GM23338 (cell line): ENCODE measurements around the gene EXOC4. TPM values are rescaled to one million over a fixed set of nuclear protein-coding genes. Genes with fewer than 3 reads are reported as not detected.

Experiments
- ATAC-seq: fragments of 200-7000 bp; cut with Tn5 transposase; 3 replicates; pipeline ENCODE4 v1.9.1; 2020
- DNase-seq: peaks from one replicate; pipeline ENCODE4 v3.0.0-alpha.2; 2015; ENCODE audit warnings: low spot score
- H2AFZ ChIP-seq: fragments of 200-600 bp; sonication (generic); 2 replicates; pipeline ENCODE4 v1.8.0; 2016; ENCODE audit warnings: antibody characterized with exemption, mild to moderate bottlenecking, moderate library complexity
- H3F3A ChIP-seq: fragments of 200-600 bp; sonication (generic); replicated peaks from 2 replicates; pipeline ENCODE4 v1.8.0; 2017; ENCODE audit warnings: antibody characterized with exemption, mixed run types, low read depth
- H3K27ac ChIP-seq: fragments of 200-600 bp; sonication (generic); 2 replicates; pipeline ENCODE4 v1.6.1; 2016; ENCODE audit warnings: low read depth
- H3K27me3 ChIP-seq: fragments of 200-600 bp; sonication (generic); 2 replicates; pipeline ENCODE4 v1.8.0; 2016; ENCODE audit warnings: mild to moderate bottlenecking, mixed run types, moderate library complexity; ENCODE audit not compliant: insufficient read depth
- H3K36me3 ChIP-seq: fragments of 200-600 bp; sonication (generic); 2 replicates; pipeline ENCODE4 v1.8.0; 2016; ENCODE audit warnings: mild to moderate bottlenecking; ENCODE audit not compliant: insufficient read depth
- H3K4me1 ChIP-seq: fragments of 200-600 bp; sonication (generic); 2 replicates; pipeline ENCODE4 v1.8.0; 2016; ENCODE audit warnings: mild to moderate bottlenecking, moderate library complexity; ENCODE audit not compliant: insufficient read depth
- H3K4me2 ChIP-seq: fragments of 200-600 bp; sonication (generic); 2 replicates; pipeline ENCODE4 v1.7.1; 2017; ENCODE audit warnings: mixed run types
- H3K4me3 ChIP-seq: fragments of 200-600 bp; sonication (generic); 2 replicates; pipeline ENCODE4 v1.6.1; 2016; ENCODE audit warnings: mixed run types
- H3K79me2 ChIP-seq: fragments of 200-600 bp; sonication (generic); replicated peaks from 2 replicates; pipeline ENCODE4 v1.8.0; 2017; ENCODE audit warnings: mild to moderate bottlenecking; ENCODE audit not compliant: insufficient read depth
- H3K9me2 ChIP-seq: fragments of 200-600 bp; sonication (generic); 2 replicates; pipeline ENCODE4 v1.8.0; 2017; ENCODE audit not compliant: insufficient read depth
- H4K20me1 ChIP-seq: fragments of 200-600 bp; sonication (generic); replicated peaks from 2 replicates; pipeline ENCODE4 v1.8.0; 2017; ENCODE audit warnings: mild to moderate bottlenecking; ENCODE audit not compliant: insufficient read depth
- H3K27ac Mint-ChIP-seq: 2 replicates; pipeline ENCODE4 v1.8.0; 2020; ENCODE audit warnings: inconsistent platforms, mild to moderate bottlenecking, moderate library complexity, mixed read lengths
- H3K27me3 Mint-ChIP-seq: 3 replicates; pipeline ENCODE4 v1.8.0; 2022; ENCODE audit warnings: low read depth, mild to moderate bottlenecking, moderate library complexity, mixed read lengths, inconsistent platforms; ENCODE audit not compliant: insufficient read depth, poor library complexity
- H3K36me3 Mint-ChIP-seq: 3 replicates; pipeline ENCODE4 v1.8.0; 2021; ENCODE audit warnings: low read depth, mild to moderate bottlenecking, inconsistent platforms, moderate library complexity, mixed read lengths
- H3K4me1 Mint-ChIP-seq: 3 replicates; pipeline ENCODE4 v1.8.0; 2020; ENCODE audit warnings: mild to moderate bottlenecking, inconsistent platforms, mixed read lengths
- H3K4me3 Mint-ChIP-seq: 3 replicates; pipeline ENCODE4 v1.8.0; 2021; ENCODE audit warnings: moderate library complexity, mild to moderate bottlenecking, inconsistent platforms, mixed read lengths
- H3K9me3 Mint-ChIP-seq: 3 replicates; pipeline ENCODE4 v1.8.0; 2020; ENCODE audit warnings: moderate library complexity, mild to moderate bottlenecking, inconsistent platforms, mixed read lengths
- CREB1 ChIP-seq: fragments of 250-450 bp; sonication (Bioruptor Pico); IDR thresholded peaks from 2 replicates; pipeline ENCODE4 v1.5.0; 2020; ENCODE audit warnings: low read depth, mild to moderate bottlenecking, moderate library complexity
- CTCF ChIP-seq, 2 experiments: fragments of 200-600 bp in 1 of 2; sonication (generic) in 1 of 2; conservative IDR thresholded peaks; 2 replicates each; pipeline versions ENCODE4 v1.5.1 to v1.6.1; 2016 to 2017; ENCODE audit warnings: antibody characterized with exemption in 2 of 2, low read depth in 2 of 2, mild to moderate bottlenecking in 2 of 2, moderate library complexity in 1 of 2
- ETS1 ChIP-seq: IDR thresholded peaks from 2 replicates; pipeline ENCODE4 v1.6.1; 2016; ENCODE audit warnings: antibody characterized with exemption
- EZH2 ChIP-seq: fragments of 200-600 bp; sonication (generic); IDR thresholded peaks from one replicate; pipeline ENCODE4 v1.8.0; 2017; ENCODE audit warnings: antibody characterized with exemption, mild to moderate bottlenecking, low read depth; ENCODE audit not compliant: unreplicated experiment
- EZH2phosphoT487 ChIP-seq: fragments of 200-600 bp; sonication (generic); IDR thresholded peaks from one replicate; pipeline ENCODE4 v1.8.1; 2018; ENCODE audit warnings: antibody characterized with exemption; ENCODE audit not compliant: unreplicated experiment
- JUNB ChIP-seq: IDR thresholded peaks from one replicate; pipeline ENCODE4 v1.6.1; 2016; ENCODE audit warnings: antibody characterized with exemption; ENCODE audit not compliant: unreplicated experiment
- NANOG ChIP-seq: IDR thresholded peaks from 2 replicates; pipeline ENCODE4 v1.6.1; 2016; ENCODE audit warnings: antibody characterized with exemption, borderline replicate concordance
- POLR2AphosphoS5 ChIP-seq: IDR thresholded peaks from 2 replicates; pipeline ENCODE4 v1.6.1; 2016; ENCODE audit warnings: antibody characterized with exemption, low read depth
- REST ChIP-seq: IDR thresholded peaks from one replicate; pipeline ENCODE4 v1.6.1; 2018; ENCODE audit warnings: antibody characterized with exemption; ENCODE audit not compliant: unreplicated experiment
- STAT1 ChIP-seq: IDR thresholded peaks from one replicate; pipeline ENCODE4 v1.6.1; 2016; ENCODE audit warnings: antibody characterized with exemption; ENCODE audit not compliant: unreplicated experiment
- ZNF114 ChIP-seq: fragments of 250-450 bp; sonication (Bioruptor Pico); IDR thresholded peaks from 2 replicates; pipeline ENCODE4 v1.5.0; 2020; ENCODE audit warnings: mild to moderate bottlenecking, moderate library complexity
- polyA plus RNA-seq: library from polyadenylated mRNA; unstranded; fragments of >200 nt; fragmentation: Nextera tagmentation; extraction: Ambion mirVana; gene quantifications from 2 replicates; pipeline ENCODE4 v1.2.1, GENCODE V29; 2016
- total RNA-seq: library from RNA; depleted of rRNA; stranded (reverse); fragments of >200 nt; shearing (Covaris generic); gene quantifications from 2 replicates; pipeline ENCODE4 v1.2.3, GENCODE V29; 2014

Gene EXOC4
- total and polyA plus RNA-seq, 2 experiments from 2014 or later, result 37.5 to 52.7 TPM

GRCh38 chr7:133625046-133625445 is 372.2 kb downstream of the EXOC4 start:
- no peak overlapping the region for H3K4me2 ChIP-seq
- H3K27me3 ChIP-seq, result no peaks in the 10 kb centered on the region
- H2AFZ ChIP-seq, result no peak overlapping the region
- H3K4me1 ChIP-seq, result no peaks in the 10 kb centered on the region
- Mint-ChIP-seq H3K27me3 (peaks cover 4% of the 10 kb centered on the region), H3K4me1 (no peaks in the 10 kb centered on the region), H3K27ac (no peak overlapping the region), H3K9me3 (no peaks in the 10 kb centered on the region), H3K36me3 (no peaks in the 10 kb centered on the region), H3K4me3 (no peak overlapping the region)
- no peak overlapping the region for H3K27ac ChIP-seq
- TF ChIP-seq EZH2 (no peak), ZNF114 (no peak), EZH2phosphoT487 (no peak), STAT1 (no peak), REST (no peak), CTCF (conservative IDR thresholded peaks at IDR 0.05; ENCODE audit: low read depth in 2 of 2) (no peak), NANOG (no peak), ETS1 (no peak), POLR2AphosphoS5 (no peak), JUNB (no peak)
- H3K36me3 ChIP-seq, result no peaks in the 10 kb centered on the region
- no peaks in the 10 kb centered on the region for H4K20me1 ChIP-seq
- DNase-seq (no peak), ATAC-seq (no peak)
- no peaks in the 10 kb centered on the region for H3K9me2 ChIP-seq
- H3K4me3 ChIP-seq, result no peak overlapping the region
- no peaks in the 10 kb centered on the region for H3K79me2 ChIP-seq
- no peaks in the 10 kb centered on the region for H3F3A ChIP-seq

- no peaks in the 10 kb centered on the region for H3K36me3 Mint-ChIP-seq
- Histone ChIP-seq H3K4me1 (no peaks in the 10 kb centered on the region), H4K20me1 (no peaks in the 10 kb centered on the region), H3K9me2 (no peaks in the 10 kb centered on the region), H3K4me2 (no peak overlapping the region), H3K27ac (no peak overlapping the region), H3K27me3 (no peaks in the 10 kb centered on the region), H3K36me3 (no peaks in the 10 kb centered on the region; the same call in 1 of the 2 replicates), H2AFZ (no peak overlapping the region), H3K4me3 (no peak overlapping the region), H3F3A (no peaks in the 10 kb centered on the region), H3K79me2 (no peaks in the 10 kb centered on the region)
- no peaks in the 10 kb centered on the region for H3K27me3 Mint-ChIP-seq
- H3K4me3 Mint-ChIP-seq, result no peak overlapping the region
- ATAC-seq (no peak), DNase-seq (no peak)
- H3K27ac Mint-ChIP-seq, result no peak overlapping the region
- TF ChIP-seq POLR2AphosphoS5 (no peak), NANOG (no peak), STAT1 (no peak), CREB1 (CRISPR knock-in tag) (no peak), REST (no peak)
- peaks cover 5% of the 10 kb centered on the region; the same call in 1 of the 3 replicates for H3K4me1 Mint-ChIP-seq
- H3K9me3 Mint-ChIP-seq, result no peaks in the 10 kb centered on the region
Observed at GRCh38 chr7:133629701-133630100, 376.8 kb downstream of the EXOC4 start.
